NOMO-1 (cell line): ENCODE measurements around the gene EME2.
"Not testable (repeated sequence)": the region's sequence is repeated elsewhere in the genome, so short reads cannot be mapped to it uniquely, and the experiment has no call there.

Source experiments
- DNase-seq, 2 experiments: peaks; one replicate each; lab custom pipeline; 2025; ENCODE audit not compliant: unreplicated experiment in 2 of 2; lab: John Stamatoyannopoulos, UW

The EME2 gene

DNA sequence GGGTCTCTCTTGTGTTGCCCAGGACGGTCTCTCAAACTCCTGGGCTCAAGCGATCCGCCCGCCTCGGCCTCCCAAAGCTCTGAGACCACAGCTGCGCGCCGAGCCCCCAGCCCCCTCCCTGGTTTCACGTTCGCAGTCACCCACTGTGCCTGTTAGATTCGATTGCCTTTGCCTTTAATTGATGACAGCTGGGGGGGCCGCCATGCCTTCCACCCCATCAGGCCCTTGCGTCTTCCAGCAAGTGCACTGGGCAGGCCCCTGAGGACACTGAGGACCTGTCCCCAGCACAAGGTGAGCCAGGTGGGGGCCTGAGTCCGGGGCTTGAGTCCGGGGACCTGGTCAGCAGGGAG lies 17.6 kb downstream of the EME2 start:
- no peak for DNase-seq

DNA sequence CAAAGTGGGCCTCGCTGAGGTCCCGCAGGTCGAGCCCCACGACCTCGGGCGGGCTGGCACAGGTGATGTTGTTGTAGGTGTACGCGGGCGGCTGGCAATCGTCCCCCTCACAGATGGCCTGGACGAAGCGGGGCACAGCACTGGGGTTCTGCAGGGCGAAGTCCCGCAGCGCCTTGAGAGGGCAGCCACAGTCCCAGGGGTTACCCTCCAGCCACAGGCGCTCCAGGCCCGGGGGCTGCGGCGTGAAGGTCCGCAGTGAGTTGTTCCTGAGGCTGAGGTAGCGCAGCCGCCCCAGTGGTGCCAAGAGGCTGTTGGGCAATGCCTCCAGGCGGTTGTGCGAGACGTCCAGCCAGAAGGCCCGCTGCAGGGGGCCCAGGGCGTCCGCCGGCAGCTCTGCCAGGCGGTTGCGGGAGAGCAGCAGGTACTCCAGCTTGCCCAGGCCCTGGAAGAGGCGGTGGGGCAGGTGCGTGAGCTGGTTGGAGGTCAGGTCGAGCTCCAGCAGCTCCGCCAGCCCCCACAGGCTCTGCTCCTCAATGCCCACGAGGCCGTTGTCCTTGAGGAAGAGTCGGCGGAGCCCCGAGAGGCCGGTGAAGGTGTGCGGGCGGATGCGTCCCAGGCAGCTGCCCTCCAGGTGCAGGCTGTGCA lies 18.1 kb downstream of the EME2 start:
- no peak for DNase-seq

DNA sequence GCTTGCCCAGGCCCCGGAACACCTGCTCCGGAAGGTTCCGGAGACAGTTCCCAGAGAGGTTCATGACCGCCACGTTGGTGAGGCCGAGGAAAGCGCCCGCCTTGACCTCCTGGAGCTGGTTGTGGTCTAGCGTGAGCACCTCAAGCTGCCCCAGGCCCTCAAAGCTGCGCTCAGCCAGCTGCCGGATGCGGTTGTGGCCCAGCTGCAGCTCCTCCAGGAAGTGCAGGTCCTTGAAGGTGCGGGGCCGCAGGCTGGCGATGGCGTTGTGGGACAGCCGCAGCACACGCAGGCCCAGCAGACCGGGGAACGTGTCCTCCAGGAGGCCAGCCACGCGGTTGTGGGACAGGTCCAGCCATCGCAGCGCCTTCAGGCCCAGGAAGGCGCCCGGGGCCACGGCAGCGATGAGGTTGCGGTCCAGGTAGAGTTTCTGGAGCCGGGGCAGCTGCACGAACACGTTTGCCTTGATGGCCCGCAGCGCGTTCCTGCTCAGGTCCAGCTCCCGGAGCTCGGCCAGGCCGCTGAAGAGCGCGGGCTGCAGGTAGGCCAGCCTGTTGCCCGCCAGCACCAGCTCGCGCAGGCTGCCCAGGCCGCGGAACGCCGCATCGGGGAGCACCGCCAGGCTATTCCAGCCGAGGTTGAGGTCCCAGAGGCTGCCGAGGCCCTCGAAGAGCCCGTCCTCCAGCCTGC lies 18.8 kb downstream of the EME2 start:
- DNase-seq = no peak

GRCh38 chr16:1791943-1792812 lies 19.6 kb downstream of the EME2 start:
- no peak for DNase-seq

DNA sequence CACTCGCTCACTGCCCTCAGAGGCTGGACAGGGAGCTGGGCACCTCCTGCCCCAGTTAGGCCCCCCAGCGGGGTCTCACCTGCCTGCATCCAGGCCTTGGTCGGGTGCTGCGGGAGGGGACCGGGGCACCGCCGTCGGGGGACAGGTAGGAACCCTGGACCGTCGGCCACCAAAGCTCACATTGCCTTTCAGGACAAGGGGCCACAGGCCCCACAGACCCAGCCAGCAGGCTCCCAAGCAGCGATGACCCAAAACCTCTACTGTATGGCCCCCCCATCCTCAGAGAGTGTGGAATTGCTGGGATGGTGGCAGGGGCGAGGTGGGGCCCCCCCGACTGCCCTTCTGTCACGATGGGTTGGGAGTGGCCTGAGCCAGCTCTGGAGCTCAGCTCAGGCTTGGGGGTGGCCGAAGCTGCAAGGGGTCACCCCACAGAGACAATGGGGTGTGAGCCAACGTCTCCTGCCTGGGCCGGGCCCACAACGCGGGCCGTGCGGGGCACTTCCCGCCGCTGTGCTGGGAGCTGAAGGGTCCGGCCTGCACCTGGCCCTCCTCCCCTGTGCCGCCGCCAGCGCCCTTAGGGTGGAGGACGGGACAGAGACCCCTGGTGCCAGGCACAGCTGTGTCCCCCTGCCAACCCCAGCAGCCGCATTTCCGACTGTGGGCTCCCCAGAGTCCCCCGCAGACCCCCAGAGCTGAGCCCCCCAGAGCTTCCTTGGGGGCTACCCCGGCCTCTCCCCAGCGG lies 20.4 kb downstream of the EME2 start:
- no peak for DNase-seq

- no peak for DNase-seq
These were observed 21.1 kb downstream of the EME2 start, which contains the start of gene IGFALS for GRCh38 chr16:1793578-1794220. TSS of gene IGFALS (minus strand) at chr16:1793705. CDS start at chr16:1793652, 53 bp downstream.

GRCh38 chr16:1794221-1794871 lies 21.7 kb downstream of the EME2 start:
- DNase-seq = no peak

DNA sequence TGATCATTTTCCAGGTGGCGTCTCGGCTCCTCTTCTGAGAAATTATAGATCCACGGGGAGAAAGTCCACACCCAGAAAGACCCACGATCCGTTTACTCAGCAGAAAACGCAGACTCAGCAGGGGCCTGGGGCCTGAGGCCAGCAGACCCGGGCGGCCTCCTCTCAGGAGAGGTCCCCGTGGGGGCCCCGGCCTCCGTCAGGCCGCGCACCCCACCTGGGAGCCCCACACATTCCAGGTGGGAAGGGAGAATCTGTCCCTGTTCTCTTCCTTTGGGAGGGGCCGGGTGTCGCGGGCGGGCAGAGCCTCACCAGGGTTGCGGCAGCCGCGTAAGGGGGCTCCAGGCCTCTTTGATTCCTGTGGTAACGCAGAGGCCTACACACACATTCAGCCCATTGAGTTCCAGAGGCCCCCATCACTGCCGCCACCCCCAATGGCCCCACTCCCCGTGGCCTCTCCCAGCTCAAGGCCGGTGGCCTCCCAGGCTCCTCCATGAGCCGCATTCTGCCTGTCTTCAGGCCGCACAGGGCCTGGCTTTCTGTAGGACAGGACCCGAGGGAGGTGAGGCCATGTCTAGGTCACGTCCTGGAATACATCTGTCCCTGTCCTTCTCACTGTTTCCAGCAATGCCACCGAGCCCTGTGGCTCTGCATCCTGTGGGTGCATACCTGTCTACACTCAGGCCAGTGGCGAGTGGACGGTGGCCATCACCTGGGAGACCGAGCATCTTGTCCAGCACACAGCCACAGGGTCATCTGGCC lies 22.5 kb downstream of the EME2 start:
- DNase-seq = no peak

DNA sequence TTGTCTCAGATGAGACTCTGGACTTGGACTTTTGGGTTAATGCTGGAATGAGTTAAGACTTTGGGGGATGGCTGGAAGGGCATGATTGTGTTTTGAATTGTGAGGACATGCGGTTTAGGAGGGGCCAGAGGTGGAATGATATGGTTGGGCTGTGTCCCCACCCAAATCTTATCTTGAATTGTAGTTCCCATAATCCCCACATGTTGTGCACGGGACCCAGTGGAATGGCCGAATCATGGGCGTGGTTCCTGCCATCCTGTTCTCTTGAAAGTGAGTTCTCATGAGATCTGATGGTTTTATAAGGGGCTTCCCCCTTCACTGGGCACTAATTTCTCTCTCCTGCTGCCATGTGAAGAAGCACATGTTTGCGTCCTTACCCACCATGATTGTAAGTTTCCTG lies 26.7 kb downstream of the EME2 start:
- not testable (repeated sequence) for DNase-seq

- DNase-seq = no peak
These were observed 28.1 kb downstream of the EME2 start for GRCh38 chr16:1800701-1801100.

DNA sequence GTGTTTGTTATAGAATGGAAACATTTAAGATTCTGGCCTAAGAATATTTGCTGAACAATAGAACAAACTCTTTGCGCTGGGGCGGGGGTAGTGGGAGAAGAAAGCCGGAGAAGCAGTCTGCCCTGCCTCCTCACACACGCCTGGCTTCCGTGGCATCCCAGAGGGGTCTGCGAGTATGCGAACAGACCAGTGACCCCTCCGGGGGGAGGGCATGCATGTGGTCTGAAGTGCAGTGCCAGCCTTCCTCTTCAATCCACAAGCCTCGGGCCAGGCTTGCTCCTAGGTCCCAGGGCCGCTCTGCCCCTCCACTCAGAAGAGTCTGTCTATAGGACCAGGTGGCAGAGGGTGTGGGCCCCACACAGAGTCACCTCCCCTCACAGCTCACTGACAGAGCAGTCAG lies 35.0 kb downstream of the EME2 start:
- DNase-seq = no peak

DNA sequence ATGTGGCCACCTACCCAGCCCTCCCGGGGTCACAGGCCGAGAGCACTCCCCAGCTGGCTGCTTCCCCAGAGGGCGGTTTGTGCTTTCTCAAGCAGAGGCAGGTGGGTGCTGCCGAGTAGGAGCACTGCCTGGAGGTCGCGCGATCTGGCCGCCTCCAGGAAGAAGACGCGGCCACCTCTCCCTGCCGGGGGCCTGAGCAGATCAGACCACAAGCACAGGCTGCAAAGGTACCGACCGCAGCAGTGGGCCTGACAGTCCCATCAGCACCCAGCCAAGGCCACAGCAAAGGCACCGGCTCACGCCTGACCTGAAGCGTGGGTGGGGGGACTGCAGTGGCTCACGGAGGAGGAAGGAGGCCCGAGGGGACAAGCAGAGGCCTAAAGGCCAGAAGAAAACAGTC lies 36.1 kb downstream of the EME2 start:
- no peak for DNase-seq

DNA sequence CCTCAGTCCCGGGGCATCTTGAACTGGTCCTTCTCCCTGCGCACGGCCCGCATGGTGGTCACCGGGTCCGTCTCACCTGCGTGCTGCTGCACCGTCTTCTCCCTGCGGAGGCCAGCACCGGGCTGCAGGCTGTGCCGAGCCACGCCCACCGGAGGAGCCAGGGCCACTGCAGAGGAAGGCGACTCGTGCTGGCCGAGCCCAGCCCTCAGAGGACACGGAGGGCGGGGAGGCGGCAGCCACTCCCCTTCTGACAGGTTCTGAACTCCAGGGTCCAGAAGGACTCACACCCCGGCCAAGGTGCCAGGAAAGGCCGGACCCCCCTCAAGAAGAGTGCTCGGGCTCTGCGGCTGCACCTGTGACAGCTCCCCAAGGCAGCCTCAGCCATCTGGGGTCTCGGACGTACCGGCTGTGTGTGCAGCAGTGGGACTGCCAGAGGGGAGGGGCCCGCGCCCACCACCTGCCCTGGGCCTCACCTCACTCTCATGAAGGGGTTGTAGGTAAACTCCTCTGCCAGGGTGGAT lies 36.7 kb downstream of the EME2 start:
- no peak for DNase-seq

- no peak for DNase-seq
These were observed 37.5 kb downstream of the EME2 start for GRCh38 chr16:1810106-1810505.

GRCh38 chr16:1810536-1810935 lies 37.9 kb downstream of the EME2 start:
- no peak for DNase-seq

DNA sequence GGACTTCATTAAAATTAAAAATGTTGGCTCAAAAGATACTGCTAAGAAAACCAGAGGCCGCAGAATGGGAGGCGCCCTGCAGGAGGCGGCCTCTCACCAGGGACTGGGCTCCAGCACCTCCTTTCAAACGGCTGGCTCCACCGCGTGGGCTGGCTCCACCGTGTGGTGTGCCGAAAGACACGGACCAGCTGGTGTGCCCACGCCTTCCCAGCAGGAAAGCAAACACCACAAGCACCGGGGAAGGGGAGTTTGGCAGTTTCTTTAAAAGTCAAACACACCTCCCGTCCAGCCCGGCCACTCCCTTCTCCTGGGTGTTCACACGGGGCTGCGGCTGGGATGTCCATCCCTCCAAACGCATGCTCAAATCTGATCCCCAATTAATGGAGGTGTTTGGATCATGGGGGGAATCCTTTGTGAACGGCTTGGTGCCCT lies 40.1 kb downstream of the EME2 start:
- DNase-seq = no peak

DNA sequence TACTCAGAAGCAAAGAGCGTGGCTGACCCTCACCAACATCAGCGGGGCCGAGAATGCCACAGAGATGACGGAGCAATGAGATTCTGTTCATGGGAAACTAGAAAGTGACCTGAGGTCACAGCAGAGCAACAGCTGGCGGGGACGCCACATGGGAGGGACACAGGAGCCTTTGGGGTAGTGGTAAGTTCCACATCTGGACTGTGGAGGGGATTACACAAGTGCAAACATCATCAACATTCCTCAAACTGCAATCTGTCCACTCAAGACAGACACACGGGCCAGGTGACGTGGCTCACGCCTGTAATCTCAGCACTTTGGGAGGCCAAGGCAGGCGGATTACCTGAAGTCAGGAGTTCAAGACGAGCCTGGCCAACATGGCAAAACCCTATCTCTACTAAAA lies 42.9 kb downstream of the EME2 start:
- no peak for DNase-seq

GRCh38 chr16:1816396-1817275 lies 44.0 kb downstream of the EME2 start:
- DNase-seq = no peak
